GM12878 (cell line): ENCODE results near the gene DIAPH2. TPM values are rescaled to one million over a fixed set of nuclear protein-coding genes. Genes with fewer than 3 reads are reported as not detected.

ENCODE experiments used
- ATAC-seq: fragments of 200-7000 bp; cut with Tn5 transposase; 3 replicates; pipeline ENCODE4 v1.9.1; 2020; ENCODE audit warnings: mild to moderate bottlenecking, moderate library complexity
- BruUV-seq: library from RNA; stranded (reverse); fragments of 400-500 nt; replicated peaks from 2 replicates; lab custom pipeline; 2021; lab: Mats Ljungman, UMichigan
- CTCF ChIA-PET: fragments of 300-600 bp; sonication (Branson Sonifier 250); formaldehyde crosslinking; extraction: SDS; loops from one replicate; lab custom pipeline; 2021; ENCODE audit warnings: inconsistent platforms; lab: Yijun Ruan, JAX
- POLR2A ChIA-PET: fragments of 350-600 bp; formaldehyde crosslinking; extraction: SDS; loops from one replicate; lab custom pipeline; 2021; ENCODE audit warnings: inconsistent platforms; lab: Charles Lee
- RAD21 ChIA-PET: fragments of 300-600 bp; sonication (Branson Sonifier 250); formaldehyde crosslinking; loops from one replicate; lab custom pipeline; 2023; ENCODE audit warnings: antibody characterized with exemption; ENCODE audit not compliant: unreplicated experiment; lab: Charles Lee
- SMC1A ChIA-PET: fragments of 300-600 bp; sonication (Branson Sonifier 250); formaldehyde crosslinking; loops from one replicate; lab custom pipeline; 2023; ENCODE audit not compliant: unreplicated experiment, uncharacterized antibody; lab: Charles Lee
- DNase-seq: peaks from one replicate; pipeline ENCODE4 v3.0.0-alpha.2; 2011; ENCODE audit warnings: low read depth, low spot score
- FAIRE-seq: peaks from 3 replicates; lab custom pipeline; 2011; peaks lifted over from hg19 to GRCh38; lab: Jason Lieb, UNC
- H2AFZ ChIP-seq: 2 replicates; pipeline ENCODE4 v1.6.0; 2011; ENCODE audit warnings: low read depth, low read length, control low read depth; ENCODE audit not compliant: control insufficient read depth
- H3K27ac ChIP-seq: 2 replicates; pipeline ENCODE4 v1.5.1; 2011; ENCODE audit warnings: control low read depth; ENCODE audit not compliant: control insufficient read depth, insufficient read depth
- H3K27me3 ChIP-seq, 2 experiments: replicated peaks in 1 of 2; 2 replicates each; pipeline versions ENCODE4 v1.6.0 to v1.6.1; 2011; ENCODE audit warnings: low read length in 1 of 2; ENCODE audit not compliant: control insufficient read depth in 2 of 2, insufficient read depth in 2 of 2
- H3K36me3 ChIP-seq, 2 experiments: 2 replicates each; pipeline ENCODE4 v1.5.1; 2011; ENCODE audit warnings: low read length in 1 of 2; ENCODE audit not compliant: control insufficient read depth in 2 of 2, insufficient read depth in 2 of 2
- H3K4me1 ChIP-seq: 2 replicates; pipeline ENCODE4 v1.6.1; 2011; ENCODE audit warnings: mild to moderate bottlenecking, low read length, moderate library complexity, mixed read lengths; ENCODE audit not compliant: control insufficient read depth, insufficient read depth
- H3K4me2 ChIP-seq: 2 replicates; pipeline ENCODE4 v1.6.0; 2011; ENCODE audit warnings: control low read depth; ENCODE audit not compliant: control insufficient read depth, insufficient read depth
- H3K4me3 ChIP-seq: fragments of 200-600 bp; sonication (generic); 2 replicates; pipeline ENCODE4 v1.5.1; 2016
- H3K79me2 ChIP-seq: 2 replicates; pipeline ENCODE4 v1.6.0; 2011; ENCODE audit warnings: low read length; ENCODE audit not compliant: control insufficient read depth, insufficient read depth
- H3K9ac ChIP-seq: 2 replicates; pipeline ENCODE4 v1.8.0; 2011; ENCODE audit warnings: low read length, control low read depth, mixed read lengths; ENCODE audit not compliant: control insufficient read depth, insufficient read depth
- H3K9me3 ChIP-seq: replicated peaks from 3 replicates; pipeline ENCODE4 v1.5.1; 2011; ENCODE audit warnings: mild to moderate bottlenecking, low read length; ENCODE audit not compliant: control insufficient read depth, insufficient read depth
- H4K20me1 ChIP-seq: 2 replicates; pipeline ENCODE4 v1.6.0; 2011; ENCODE audit not compliant: control insufficient read depth, insufficient read depth
- ATF7 ChIP-seq: fragments of 450-650 bp; IDR thresholded peaks from 2 replicates; pipeline ENCODE4 v1.6.1; 2016; ENCODE audit warnings: low read depth, mild to moderate bottlenecking
- BCLAF1 ChIP-seq: fragments of 450-650 bp; IDR thresholded peaks from 2 replicates; pipeline ENCODE4 v1.6.1; 2017; ENCODE audit warnings: antibody characterized with exemption, mild to moderate bottlenecking, moderate library complexity
- CBX3 ChIP-seq: fragments of 200-600 bp; sonication (generic); IDR thresholded peaks from 2 replicates; pipeline ENCODE4 v1.6.1; 2016; ENCODE audit warnings: low read depth, borderline replicate concordance
- CHD1 ChIP-seq: IDR thresholded peaks from 2 replicates; pipeline ENCODE4 v1.6.1; 2012; ENCODE audit warnings: low read depth, low read length, improper control_type of control experiment
- CHD2 ChIP-seq: IDR thresholded peaks from 2 replicates; pipeline ENCODE4 v1.6.1; 2011; ENCODE audit warnings: low read depth, low read length, improper control_type of control experiment, borderline replicate concordance
- FOXM1 ChIP-seq: IDR thresholded peaks from 2 replicates; pipeline ENCODE4 v1.6.1; 2012; ENCODE audit warnings: low read depth, mild to moderate bottlenecking, inconsistent platforms, low read length, moderate library complexity
- KDM1A ChIP-seq: fragments of 200-600 bp; sonication (generic); IDR thresholded peaks from 2 replicates; pipeline ENCODE4 v1.6.1; 2016; ENCODE audit warnings: borderline replicate concordance
- LARP7 ChIP-seq: fragments of 450-650 bp; IDR thresholded peaks from 2 replicates; pipeline ENCODE4 v1.6.1; 2017; ENCODE audit warnings: mild to moderate bottlenecking
- MAX ChIP-seq: IDR thresholded peaks from 2 replicates; pipeline ENCODE4 v1.6.1; 2012; ENCODE audit warnings: low read depth, low read length, improper control_type of control experiment
- RB1 ChIP-seq: fragments of 450-650 bp; formaldehyde crosslinking; IDR thresholded peaks from 2 replicates; pipeline ENCODE4 v1.6.1; 2017; ENCODE audit warnings: mild to moderate bottlenecking, borderline replicate concordance
- RELA ChIP-seq: fragments of 450-650 bp; IDR thresholded peaks from 2 replicates; pipeline ENCODE4 v1.8.0; 2014; ENCODE audit warnings: borderline replicate concordance; ENCODE audit not compliant: partially characterized antibody
- RFX5 ChIP-seq: IDR thresholded peaks from 2 replicates; pipeline ENCODE4 v1.6.1; 2011; ENCODE audit warnings: low read depth, low read length, improper control_type of control experiment
- SREBF1 ChIP-seq: IDR thresholded peaks from 2 replicates; pipeline ENCODE4 v1.6.1; 2012; ENCODE audit warnings: mild to moderate bottlenecking, low read length
- TAF1 ChIP-seq: IDR thresholded peaks from 2 replicates; pipeline ENCODE4 v1.6.1; 2011; ENCODE audit warnings: mild to moderate bottlenecking, low read depth, low read length, borderline replicate concordance
- TCF12 ChIP-seq: IDR thresholded peaks from 2 replicates; pipeline ENCODE4 v1.6.1; 2011; ENCODE audit warnings: low read depth, mild to moderate bottlenecking, low read length
- YY1 ChIP-seq: IDR thresholded peaks from 2 replicates; pipeline ENCODE4 v1.6.1; 2011; ENCODE audit warnings: low read depth, mild to moderate bottlenecking, low read length
- ZNF384 ChIP-seq: IDR thresholded peaks from 2 replicates; pipeline ENCODE4 v1.6.1; 2012; ENCODE audit warnings: low read depth, mild to moderate bottlenecking, low read length, improper control_type of control experiment, borderline replicate concordance
- ZSCAN29 ChIP-seq: fragments of 450-650 bp; IDR thresholded peaks from 2 replicates; pipeline ENCODE4 v1.6.1; 2017; ENCODE audit warnings: mild to moderate bottlenecking, moderate library complexity
- WGBS: methylation state at CpG from one replicate; pipeline ENCODE4 v1.1.6; 2016; ENCODE audit warnings: low lambda C conversion rate; ENCODE audit not compliant: insufficient replicate concordance, insufficient coverage; ENCODE audit errors: missing lambda C conversion rate; 5-methylcytosine and 5-hydroxymethylcytosine counted together
- in situ Hi-C: fragments of 300-500 bp; cut with MboI; formaldehyde crosslinking; loops from 9 replicates; pipeline ENCODE4 v1.14.3; 2018; ENCODE audit warnings: mixed read lengths
- intact Hi-C: fragments of 100-400 bp; cut with micrococcal nuclease; formaldehyde crosslinking; loops from one replicate; pipeline ENCODE4 v1.14.2; 2022; ENCODE audit not compliant: unreplicated experiment
- polyA plus RNA-seq, 11 experiments: library from polyadenylated mRNA; depleted of rRNA in 4 of 11; unstranded in 6 of 11; stranded (reverse) in 5 of 11; fragments of >200 nt; fragmentation: Nextera tagmentation in 4 of 11; fragmentation: Illumina TruSeq in 1 of 11; extraction: Ambion mirVana in 4 of 11; extraction: Trizol in 1 of 11; gene quantifications; 1 replicate in 1 of 11; 2 replicates in 10 of 11; pipeline versions ENCODE4 v1.2.1 to v1.2.3, GENCODE V29; 2011 to 2016; ENCODE audit warnings: inconsistent platforms in 2 of 11, missing spikeins in 2 of 11, low read depth in 1 of 11
- total RNA-seq, 4 experiments: library from RNA; depleted of rRNA in 3 of 4; stranded (reverse); fragments of >200 nt in 3 of 4; fragmentation: Illumina TruSeq in 1 of 4; extraction: Trizol in 1 of 4; gene quantifications; 2 replicates each; pipeline versions ENCODE4 v1.2.1 to v1.2.3, GENCODE V29; 2013 to 2021
- TF ChIP-seq, protein P1 (sequence below): fragments of 450-650 bp; IDR thresholded peaks from 2 replicates; pipeline ENCODE4 v1.6.1; 2017; ENCODE audit warnings: low read depth, mild to moderate bottlenecking, moderate library complexity
- TF ChIP-seq, protein P2 (sequence below): fragments of 450-650 bp; IDR thresholded peaks from 2 replicates; pipeline ENCODE4 v1.6.1; 2016; ENCODE audit warnings: mild to moderate bottlenecking

The DIAPH2 gene
- total and polyA plus RNA-seq, 10 of the 15 experiments (the other 5 are each of a cell fraction or from before 2014, with no cell fraction given): 2.2 to 16.6 (median 8.8) TPM

DNA sequence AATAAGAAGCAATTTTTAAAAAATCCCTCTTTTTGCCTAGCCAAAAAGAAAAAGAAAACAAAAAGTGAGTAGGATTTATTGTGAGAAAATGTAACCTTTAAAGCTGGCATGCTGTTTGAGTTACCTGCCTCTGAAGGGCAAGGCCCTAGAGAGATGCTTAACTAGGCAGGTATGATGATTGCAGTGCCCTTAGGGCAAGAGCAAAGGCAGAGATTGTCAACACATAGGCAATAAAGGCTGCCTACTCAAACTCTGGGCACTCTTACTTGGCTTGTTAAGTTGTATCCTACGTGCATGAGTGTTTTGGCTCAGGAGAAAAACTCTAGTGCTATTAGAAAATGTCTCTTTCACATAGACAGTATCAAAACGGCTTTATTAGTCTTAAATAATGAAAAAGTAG lies 505.0 kb downstream of the DIAPH2 start (continued):
- TF ChIP-seq RFX5: no peak
- TF ChIP-seq RELA: no peak
- no peak for TF ChIP-seq LARP7
- TF ChIP-seq, protein P1, sequence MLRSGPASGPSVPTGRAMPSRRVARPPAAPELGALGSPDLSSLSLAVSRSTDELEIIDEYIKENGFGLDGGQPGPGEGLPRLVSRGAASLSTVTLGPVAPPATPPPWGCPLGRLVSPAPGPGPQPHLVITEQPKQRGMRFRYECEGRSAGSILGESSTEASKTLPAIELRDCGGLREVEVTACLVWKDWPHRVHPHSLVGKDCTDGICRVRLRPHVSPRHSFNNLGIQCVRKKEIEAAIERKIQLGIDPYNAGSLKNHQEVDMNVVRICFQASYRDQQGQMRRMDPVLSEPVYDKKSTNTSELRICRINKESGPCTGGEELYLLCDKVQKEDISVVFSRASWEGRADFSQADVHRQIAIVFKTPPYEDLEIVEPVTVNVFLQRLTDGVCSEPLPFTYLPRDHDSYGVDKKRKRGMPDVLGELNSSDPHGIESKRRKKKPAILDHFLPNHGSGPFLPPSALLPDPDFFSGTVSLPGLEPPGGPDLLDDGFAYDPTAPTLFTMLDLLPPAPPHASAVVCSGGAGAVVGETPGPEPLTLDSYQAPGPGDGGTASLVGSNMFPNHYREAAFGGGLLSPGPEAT: no peak
- TF ChIP-seq, all 136 proteins: peak for 0

- in situ Hi-C loops: no loop called here
- DNase-seq: no peak
- BruUV-seq: no TSS peak
- TF ChIP-seq BCLAF1 (no peak), YY1 (no peak), CBX3 (no peak), RB1 (no peak), MAX (no peak), SREBF1 (no peak), KDM1A (no peak), ZSCAN29 (no peak), TAF1 (no peak), ATF7 (no peak), TCF12 (no peak), CHD2 (no peak), ZNF384 (no peak), FOXM1 (no peak), CHD1 (no peak)
- TF ChIP-seq, protein P2, sequence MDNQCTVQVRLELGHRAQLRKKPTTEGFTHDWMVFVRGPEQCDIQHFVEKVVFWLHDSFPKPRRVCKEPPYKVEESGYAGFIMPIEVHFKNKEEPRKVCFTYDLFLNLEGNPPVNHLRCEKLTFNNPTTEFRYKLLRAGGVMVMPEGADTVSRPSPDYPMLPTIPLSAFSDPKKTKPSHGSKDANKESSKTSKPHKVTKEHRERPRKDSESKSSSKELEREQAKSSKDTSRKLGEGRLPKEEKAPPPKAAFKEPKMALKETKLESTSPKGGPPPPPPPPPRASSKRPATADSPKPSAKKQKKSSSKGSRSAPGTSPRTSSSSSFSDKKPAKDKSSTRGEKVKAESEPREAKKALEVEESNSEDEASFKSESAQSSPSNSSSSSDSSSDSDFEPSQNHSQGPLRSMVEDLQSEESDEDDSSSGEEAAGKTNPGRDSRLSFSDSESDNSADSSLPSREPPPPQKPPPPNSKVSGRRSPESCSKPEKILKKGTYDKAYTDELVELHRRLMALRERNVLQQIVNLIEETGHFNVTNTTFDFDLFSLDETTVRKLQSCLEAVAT: no peak
- TF ChIP-seq, all 136 proteins: peak for 0
- Histone ChIP-seq H3K79me2 (no peaks in the 10 kb centered on the region), H3K27ac (no peak overlapping the region), H3K36me3 (no peaks in the 10 kb centered on the region), H3K4me3 (no peak overlapping the region), H3K9ac (no peak overlapping the region), H3K27me3 (no peaks in the 10 kb centered on the region), H3K4me1 (no peaks in the 10 kb centered on the region), H3K9me3 (no peaks in the 10 kb centered on the region), H4K20me1 (no peaks in the 10 kb centered on the region), H3K4me2 (no peak overlapping the region), H2AFZ (no peak overlapping the region)
- ChIA-PET CTCF (no interaction called here), RAD21 (no interaction called here), POLR2A (no interaction called here), SMC1A (no interaction called here)
- FAIRE-seq (no peak), ATAC-seq (no peak)
- intact Hi-C loops: no loop called here
- 72% methylated on average over 2 of the region's 2 CpGs for WGBS
Measured at GRCh38 chrX:97199501-97199900, 514.9 kb downstream of the DIAPH2 start.
